ENCODE data around the gene HDAC4. TPM values are rescaled to one million over a fixed set of nuclear protein-coding genes. Genes with fewer than 3 reads are reported as not detected.

Gene HDAC4
- total and polyA plus RNA-seq, 2 of the 8 experiments (the other 6 are each of a cell fraction or from before 2014, with no cell fraction given) = 15.4 to 31.5 TPM

GRCh38 chr2:239445771-239446524 lies 45.1 kb upstream of the HDAC4 start:
- Histone ChIP-seq H3K4me3 (ENCODE audit: extremely low read depth in 1 of 4, insufficient read depth in 2 of 4, low read depth in 3 of 4, low read length in 4 of 4) (no peak overlapping the region), H3K4ac (replicated peaks; ENCODE audit: insufficient read length, low read depth, low read length) (no peak overlapping the region), H2BK15ac (ENCODE audit: low read length) (no peak overlapping the region), H2BK20ac (ENCODE audit: low read length) (no peak overlapping the region), H3K36me3 (ENCODE audit: control insufficient read depth in 2 of 4, insufficient read depth in 4 of 4, low read length in 3 of 4) (no peaks in the 10 kb centered on the region), H3K27ac (ENCODE audit: low read depth, low read length) (no peak overlapping the region), H4K91ac (replicated peaks; ENCODE audit: insufficient read length, low read length) (no peak overlapping the region), H2AK5ac (ENCODE audit: low read depth, low read length) (no peak overlapping the region), H3K18ac (ENCODE audit: extremely low read depth, low read length) (no peak overlapping the region), H3K9me3 (ENCODE audit: insufficient read depth in 2 of 2, low read depth in 1 of 2, low read length in 1 of 2) (peaks cover 5 to 10% of the 10 kb centered on the region in 2 experiments; a peak in 1 of 4 replicates), H3K4me2 (ENCODE audit: insufficient read depth in 1 of 2, low read depth in 2 of 2, low read length in 2 of 2) (no peak overlapping the region), H3K79me2 (ENCODE audit: control insufficient read depth in 1 of 2, insufficient read depth in 2 of 2, low read length in 2 of 2) (no peaks in the 10 kb centered on the region), H3K4me1 (replicated peaks in 1 of 4; ENCODE audit: control insufficient read depth in 3 of 4, insufficient read depth in 4 of 4, low read length in 3 of 4) (peaks cover 0 to 5% (median 2%) of the 10 kb centered on the region in 4 experiments; a peak in 4 of 7 replicates), H2BK5ac (ENCODE audit: low read depth, low read length) (no peak overlapping the region), H2BK120ac (replicated peaks; ENCODE audit: low read depth, low read length) (no peak overlapping the region), H3K9ac (replicated peaks in 1 of 4; ENCODE audit: extremely low read depth in 1 of 4, low read depth in 3 of 4, low read length in 3 of 4) (no peak overlapping the region), H4K8ac (ENCODE audit: extremely low read depth, insufficient read depth, low read length) (no peak overlapping the region), H3K14ac (ENCODE audit: insufficient read length) (no peak overlapping the region), H2BK12ac (ENCODE audit: low read depth, low read length) (no peak overlapping the region), H3K56ac (replicated peaks; ENCODE audit: insufficient read length, low read depth, low read length) (no peak overlapping the region), H3K23ac (ENCODE audit: insufficient read length) (no peak overlapping the region), H4K20me1 (replicated peaks in 1 of 2; ENCODE audit: control insufficient read depth in 1 of 2, insufficient read depth in 2 of 2, low read length in 2 of 2) (no peaks in the 10 kb centered on the region), H3K23me2 (ENCODE audit: low read depth, low read length) (no peaks in the 10 kb centered on the region), H3K27me3 (replicated peaks in 1 of 4; ENCODE audit: control insufficient read depth in 3 of 4, extremely low read depth in 1 of 4, insufficient read depth in 3 of 4, low read length in 3 of 4) (peaks cover 0 to 8% (median 1%) of the 10 kb centered on the region in 4 experiments; a peak in 4 of 7 replicates), H3K79me1 (ENCODE audit: low read depth, low read length) (no peaks in the 10 kb centered on the region), H2AFZ (ENCODE audit: low read length) (no peak overlapping the region), H4K5ac (ENCODE audit: insufficient read length, low read depth, low read length) (no peak overlapping the region)
- FAIRE-seq (no peak), DNase-seq (ENCODE audit: low read depth in 1 of 2, low spot score in 2 of 2) (no peak)
- TF ChIP-seq ATF3 (IDR thresholded peaks at IDR 0.05; ENCODE audit: insufficient read depth, low read depth, low read length) (no peak), BACH1 (IDR thresholded peaks at IDR 0.05; ENCODE audit: low read length) (no peak), BCL11A (IDR thresholded peaks at IDR 0.05; ENCODE audit: low read depth in 2 of 2, low read length in 2 of 2) (no peak), TEAD4 (IDR thresholded peaks at IDR 0.05; ENCODE audit: low read depth, low read length) (no peak)
- TF ChIP-seq, protein P1, sequence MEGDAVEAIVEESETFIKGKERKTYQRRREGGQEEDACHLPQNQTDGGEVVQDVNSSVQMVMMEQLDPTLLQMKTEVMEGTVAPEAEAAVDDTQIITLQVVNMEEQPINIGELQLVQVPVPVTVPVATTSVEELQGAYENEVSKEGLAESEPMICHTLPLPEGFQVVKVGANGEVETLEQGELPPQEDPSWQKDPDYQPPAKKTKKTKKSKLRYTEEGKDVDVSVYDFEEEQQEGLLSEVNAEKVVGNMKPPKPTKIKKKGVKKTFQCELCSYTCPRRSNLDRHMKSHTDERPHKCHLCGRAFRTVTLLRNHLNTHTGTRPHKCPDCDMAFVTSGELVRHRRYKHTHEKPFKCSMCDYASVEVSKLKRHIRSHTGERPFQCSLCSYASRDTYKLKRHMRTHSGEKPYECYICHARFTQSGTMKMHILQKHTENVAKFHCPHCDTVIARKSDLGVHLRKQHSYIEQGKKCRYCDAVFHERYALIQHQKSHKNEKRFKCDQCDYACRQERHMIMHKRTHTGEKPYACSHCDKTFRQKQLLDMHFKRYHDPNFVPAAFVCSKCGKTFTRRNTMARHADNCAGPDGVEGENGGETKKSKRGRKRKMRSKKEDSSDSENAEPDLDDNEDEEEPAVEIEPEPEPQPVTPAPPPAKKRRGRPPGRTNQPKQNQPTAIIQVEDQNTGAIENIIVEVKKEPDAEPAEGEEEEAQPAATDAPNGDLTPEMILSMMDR (IDR thresholded peaks at IDR 0.05; ENCODE audit: control extremely low read depth in 1 of 3, insufficient read depth in 1 of 3, low read depth in 1 of 3, low read length in 3 of 3) = no peak
- POLR2A ChIA-PET (ENCODE audit: partially characterized antibody) = no interaction called here
- WGBS, 2 experiments (ENCODE audit: extremely low coverage in 1 of 2, insufficient coverage in 1 of 2, insufficient read length in 1 of 2, insufficient replicate concordance in 2 of 2, low coverage in 1 of 2, low lambda C conversion rate in 2 of 2, missing lambda C conversion rate in 1 of 2) = 87% methylated on average over 6 of the region's 6 CpGs; no CpG with 5 or more reads in 1 of the 2 experiments
- CTCF ChIA-PET (ENCODE audit: partially characterized antibody) = no interaction called here

Measured in H1 (cell line).